ENCODE measurements around the gene PRX.
A peak's percentile ranks its signal among the peaks of the same experiment; 100 is the strongest.
"Not testable (repeated sequence)": the region's sequence is repeated elsewhere in the genome, so short reads cannot be mapped to it uniquely, and the experiment has no call there.

The PRX gene

DNA sequence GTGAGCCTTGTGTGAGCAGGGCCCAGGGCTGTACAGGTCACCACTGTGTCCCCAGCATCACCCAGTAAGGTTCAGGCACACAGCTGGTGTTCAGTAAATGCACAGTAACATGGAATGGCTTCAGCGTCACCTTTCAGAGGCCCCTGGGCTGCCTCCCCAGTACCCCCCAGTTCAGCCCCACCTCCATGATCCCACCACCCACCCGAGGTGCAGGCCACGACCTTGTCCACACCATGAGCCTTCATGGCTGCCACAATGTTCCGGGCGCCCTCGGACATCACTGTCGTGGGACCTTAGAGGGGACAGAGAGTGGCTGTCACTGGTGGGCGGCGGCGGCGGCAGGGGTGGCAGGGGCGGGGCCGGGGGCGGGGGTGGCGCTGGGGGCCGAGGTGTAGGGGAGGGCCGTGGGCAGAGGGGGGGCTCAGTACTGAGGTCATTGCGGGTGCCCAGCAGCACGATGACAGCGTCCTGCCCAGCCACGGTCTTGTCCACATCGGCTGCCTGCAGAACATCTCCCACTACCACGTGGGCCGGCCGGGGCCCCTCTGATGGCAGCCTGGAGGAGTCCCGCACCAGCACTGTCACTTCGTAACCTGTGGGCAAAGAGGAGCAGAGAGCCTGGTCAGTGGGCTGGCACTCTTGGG lies 44.9 kb upstream of the PRX start:
- Histone ChIP-seq H3K4me3 (ENCODE audit: severe bottlenecking) (no peak overlapping the region), H3K27ac (ENCODE audit: poor library complexity, severe bottlenecking) (no peak overlapping the region), H3K4me1 (ENCODE audit: insufficient read depth, poor library complexity, severe bottlenecking) (peaks cover 10% of the 10 kb centered on the region), H3K36me3 (ENCODE audit: low read depth) (no peaks in the 10 kb centered on the region; the same call in 1 of the 2 replicates), H3K27me3 (ENCODE audit: insufficient read depth, poor library complexity, severe bottlenecking) (no peaks in the 10 kb centered on the region), H3K9me3 (ENCODE audit: severe bottlenecking) (no peaks in the 10 kb centered on the region)
- no peak for DNase-seq (ENCODE audit: low spot score)
- ATAC-seq (ENCODE audit: low read depth), result no peak
- TF ChIP-seq, protein P1, sequence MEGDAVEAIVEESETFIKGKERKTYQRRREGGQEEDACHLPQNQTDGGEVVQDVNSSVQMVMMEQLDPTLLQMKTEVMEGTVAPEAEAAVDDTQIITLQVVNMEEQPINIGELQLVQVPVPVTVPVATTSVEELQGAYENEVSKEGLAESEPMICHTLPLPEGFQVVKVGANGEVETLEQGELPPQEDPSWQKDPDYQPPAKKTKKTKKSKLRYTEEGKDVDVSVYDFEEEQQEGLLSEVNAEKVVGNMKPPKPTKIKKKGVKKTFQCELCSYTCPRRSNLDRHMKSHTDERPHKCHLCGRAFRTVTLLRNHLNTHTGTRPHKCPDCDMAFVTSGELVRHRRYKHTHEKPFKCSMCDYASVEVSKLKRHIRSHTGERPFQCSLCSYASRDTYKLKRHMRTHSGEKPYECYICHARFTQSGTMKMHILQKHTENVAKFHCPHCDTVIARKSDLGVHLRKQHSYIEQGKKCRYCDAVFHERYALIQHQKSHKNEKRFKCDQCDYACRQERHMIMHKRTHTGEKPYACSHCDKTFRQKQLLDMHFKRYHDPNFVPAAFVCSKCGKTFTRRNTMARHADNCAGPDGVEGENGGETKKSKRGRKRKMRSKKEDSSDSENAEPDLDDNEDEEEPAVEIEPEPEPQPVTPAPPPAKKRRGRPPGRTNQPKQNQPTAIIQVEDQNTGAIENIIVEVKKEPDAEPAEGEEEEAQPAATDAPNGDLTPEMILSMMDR (IDR thresholded peaks at IDR 0.05; ENCODE audit: poor library complexity, severe bottlenecking), result no peak

DNA sequence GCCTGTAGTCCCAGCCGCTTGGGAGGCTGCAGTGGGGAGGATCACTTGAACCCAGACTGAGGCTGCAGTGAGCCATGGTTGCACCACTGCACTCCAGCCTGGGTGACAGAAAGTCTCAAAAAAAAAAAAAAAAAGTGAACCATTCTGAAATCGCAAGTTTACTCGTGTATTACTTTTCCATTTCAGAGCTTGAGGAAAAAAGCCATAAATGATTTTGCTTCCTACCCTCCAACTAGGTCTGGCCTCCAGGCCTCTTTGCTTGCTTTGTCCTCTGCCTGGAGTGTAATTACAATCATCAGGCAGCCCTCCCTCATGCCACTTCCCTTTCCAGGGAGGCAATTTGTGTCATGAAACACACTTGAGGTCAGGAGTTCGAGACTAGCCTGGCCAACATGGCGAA lies 43.9 kb upstream of the PRX start:
- no peaks in the 10 kb centered on the region for H3K9me3 ChIP-seq (ENCODE audit: severe bottlenecking)
- no peak for ATAC-seq (ENCODE audit: low read depth)
- H3K27ac ChIP-seq (ENCODE audit: poor library complexity, severe bottlenecking), result no peak overlapping the region
- H3K4me1 ChIP-seq (ENCODE audit: insufficient read depth, poor library complexity, severe bottlenecking), result peaks cover 10% of the 10 kb centered on the region
- H3K36me3 ChIP-seq (ENCODE audit: low read depth), result no peaks in the 10 kb centered on the region; the same call in 1 of the 2 replicates
- H3K27me3 ChIP-seq (ENCODE audit: insufficient read depth, poor library complexity, severe bottlenecking), result no peaks in the 10 kb centered on the region
- TF ChIP-seq, protein P1 (IDR thresholded peaks at IDR 0.05; ENCODE audit: poor library complexity, severe bottlenecking), result no peak
- no peak overlapping the region for H3K4me3 ChIP-seq (ENCODE audit: severe bottlenecking)
- DNase-seq (ENCODE audit: low spot score), result no peak

DNA sequence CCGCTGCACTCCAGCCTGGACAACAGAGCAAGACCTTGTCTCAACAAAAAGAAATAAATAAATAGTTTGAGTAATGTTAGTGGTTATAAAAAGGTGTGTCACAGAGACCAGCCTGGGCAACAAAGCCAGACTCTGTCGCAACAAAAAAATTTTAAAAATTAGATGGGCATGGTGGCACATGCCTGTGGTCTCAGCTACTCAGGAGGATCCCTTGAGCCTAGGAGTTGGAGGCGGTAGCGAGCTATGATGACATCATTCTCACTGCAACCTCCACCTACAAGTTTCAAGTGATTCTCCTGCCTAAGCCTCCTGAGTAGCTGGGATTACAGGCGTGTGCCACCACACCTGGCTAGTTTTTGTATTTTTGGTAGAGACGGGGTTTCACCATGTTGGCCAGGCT lies 40.8 kb upstream of the PRX start:
- H3K36me3 ChIP-seq (ENCODE audit: low read depth); H3K9me3 ChIP-seq (ENCODE audit: severe bottlenecking); H3K27me3 ChIP-seq (ENCODE audit: insufficient read depth, poor library complexity, severe bottlenecking); DNase-seq (ENCODE audit: low spot score); H3K4me3 ChIP-seq (ENCODE audit: severe bottlenecking): not testable (repeated sequence)
- Histone ChIP-seq H3K4me1 (ENCODE audit: insufficient read depth, poor library complexity, severe bottlenecking) (peaks cover 10% of the 10 kb centered on the region), H3K27ac (ENCODE audit: poor library complexity, severe bottlenecking) (peak overlapping the region; percentile 47)
- ATAC-seq (ENCODE audit: low read depth), result peak; percentile 63

DNA sequence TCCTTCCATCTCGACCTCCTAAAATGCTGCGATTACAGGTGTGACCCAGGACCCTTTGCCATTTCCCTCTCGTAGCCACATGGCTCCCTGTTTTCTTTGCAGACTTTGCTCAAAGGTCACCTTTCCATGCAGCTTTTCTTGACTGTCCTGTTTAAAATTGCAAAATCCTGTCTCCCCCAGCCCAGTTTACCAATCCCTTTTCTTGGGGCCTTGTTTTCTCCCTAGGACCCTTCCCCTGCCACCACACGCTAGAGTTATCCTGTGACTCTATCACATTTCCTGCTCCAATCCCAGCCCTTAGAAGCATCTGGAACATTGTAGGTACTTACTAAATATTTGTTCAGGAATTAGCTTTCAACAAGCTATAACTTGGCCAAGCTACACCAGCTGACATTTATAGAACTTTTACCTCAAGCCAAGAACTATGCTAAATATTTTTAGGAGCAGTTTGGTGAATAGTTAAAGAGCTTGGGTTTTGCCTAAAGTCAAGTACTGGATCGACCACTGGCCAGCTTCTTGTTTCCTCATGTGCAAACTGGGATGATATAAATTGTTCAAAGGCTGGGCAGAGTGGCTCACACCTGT lies 40.1 kb upstream of the PRX start:
- no peak for DNase-seq (ENCODE audit: low spot score)
- Histone ChIP-seq H3K9me3 (ENCODE audit: severe bottlenecking) (no peaks in the 10 kb centered on the region), H3K4me1 (ENCODE audit: insufficient read depth, poor library complexity, severe bottlenecking) (peaks cover 10% of the 10 kb centered on the region), H3K27ac (ENCODE audit: poor library complexity, severe bottlenecking) (peak overlapping the region; percentile 47), H3K27me3 (ENCODE audit: insufficient read depth, poor library complexity, severe bottlenecking) (no peaks in the 10 kb centered on the region), H3K4me3 (ENCODE audit: severe bottlenecking) (no peak overlapping the region), H3K36me3 (ENCODE audit: low read depth) (no peaks in the 10 kb centered on the region; the same call in 1 of the 2 replicates)
- peak; percentile 53 for ATAC-seq (ENCODE audit: low read depth)
- TF ChIP-seq, protein P1 (IDR thresholded peaks at IDR 0.05; ENCODE audit: poor library complexity, severe bottlenecking), result no peak

DNA sequence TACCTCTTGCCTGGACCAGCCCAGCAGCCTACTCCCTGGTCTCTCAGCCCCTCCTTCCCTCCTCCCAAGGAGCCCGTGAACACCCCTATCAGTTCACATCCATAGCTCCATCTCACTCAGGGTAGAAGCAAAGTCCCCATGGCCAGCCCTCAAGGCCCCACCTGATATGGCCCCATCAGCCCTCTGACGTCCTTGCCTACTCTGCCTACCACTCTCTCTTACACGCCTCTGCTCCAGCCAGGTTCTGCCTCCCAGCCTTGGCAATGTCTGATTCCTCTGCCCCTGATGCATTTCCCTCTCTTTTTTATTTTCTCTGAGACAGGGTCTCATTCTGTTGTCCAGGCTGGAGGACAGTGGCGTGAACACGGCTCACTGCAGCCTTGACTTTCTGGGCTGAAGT lies 38.8 kb upstream of the PRX start:
- Histone ChIP-seq H3K36me3 (ENCODE audit: low read depth) (no peaks in the 10 kb centered on the region), H3K27me3 (ENCODE audit: insufficient read depth, poor library complexity, severe bottlenecking) (no peaks in the 10 kb centered on the region), H3K27ac (ENCODE audit: poor library complexity, severe bottlenecking) (no peak overlapping the region), H3K9me3 (ENCODE audit: severe bottlenecking) (no peaks in the 10 kb centered on the region), H3K4me3 (ENCODE audit: severe bottlenecking) (no peak overlapping the region), H3K4me1 (ENCODE audit: insufficient read depth, poor library complexity, severe bottlenecking) (peaks cover 10% of the 10 kb centered on the region)
- ATAC-seq (ENCODE audit: low read depth) (no peak), DNase-seq (ENCODE audit: low spot score) (no peak)
- TF ChIP-seq, protein P1 (IDR thresholded peaks at IDR 0.05; ENCODE audit: poor library complexity, severe bottlenecking), result no peak
